GM20000 (cell line): ENCODE measurements around the gene GPC6.

Experiments used
- DNase-seq: peaks from one replicate; pipeline ENCODE4 v3.0.0; 2012; ENCODE audit warnings: low spot score
- CTCF ChIP-seq: IDR thresholded peaks from 2 replicates; pipeline ENCODE4 v1.5.1; 2012; ENCODE audit warnings: mild to moderate bottlenecking, control low read depth; ENCODE audit errors: extremely low read depth, missing control alignments

GPC6 gene

GRCh38 chr13:93714171-93714570 is 487.6 kb downstream of the GPC6 start:
- DNase-seq: no peak
- TF ChIP-seq CTCF: no peak

- no peak for DNase-seq
- no peak for TF ChIP-seq CTCF
Observed at GRCh38 chr13:93715866-93716265, 489.3 kb downstream of the GPC6 start.

GRCh38 chr13:93716623-93717022 is 490.0 kb downstream of the GPC6 start:
- TF ChIP-seq CTCF: no peak
- no peak for DNase-seq

GRCh38 chr13:93721483-93721882 is 494.9 kb downstream of the GPC6 start:
- TF ChIP-seq CTCF: no peak
- no peak for DNase-seq

- DNase-seq: no peak
- no peak for TF ChIP-seq CTCF
Observed at GRCh38 chr13:93723316-93723715, 496.7 kb downstream of the GPC6 start.

GRCh38 chr13:93724187-93724586 is 497.6 kb downstream of the GPC6 start:
- DNase-seq: no peak
- TF ChIP-seq CTCF: no peak

- DNase-seq: no peak
Observed at GRCh38 chr13:93726173-93726957, 499.8 kb downstream of the GPC6 start.

More at GRCh38 chr13:93726173-93726957, 499.8 kb downstream of the GPC6 start:
- no peak for TF ChIP-seq CTCF
